MCF 10A (cell line): ENCODE measurements around the gene UQCC2. TPM values are rescaled to one million over a fixed set of nuclear protein-coding genes. Genes with fewer than 3 reads are reported as not detected.

Experiments
- BruUV-seq: library from RNA; stranded (reverse); fragments of 400-500 nt; replicated peaks from 2 replicates; lab custom pipeline; 2021; lab: Mats Ljungman, UMichigan
- CTCF ChIA-PET: fragments of 300-600 bp; sonication (Branson Sonifier 250); formaldehyde crosslinking; extraction: SDS; loops from one replicate; lab custom pipeline; 2021; ENCODE audit warnings: antibody characterized with exemption, inconsistent platforms; lab: Yijun Ruan, JAX
- POLR2A ChIA-PET: fragments of 300-600, 350-650 bp; sonication (Branson Sonifier 250); formaldehyde crosslinking; extraction: SDS; loops from one replicate; lab custom pipeline; 2020; ENCODE audit warnings: antibody characterized with exemption, inconsistent platforms; lab: Yijun Ruan, JAX
- DNase-seq: peaks from one replicate; pipeline ENCODE4 v3.0.0-alpha.2; 2018; ENCODE audit not compliant: unreplicated experiment
- H3K27ac Mint-ChIP-seq: one replicate; pipeline ENCODE4 v1.8.0; 2022; ENCODE audit warnings: mild to moderate bottlenecking, low read depth, mixed read lengths; ENCODE audit not compliant: unreplicated experiment
- H3K27me3 Mint-ChIP-seq: one replicate; pipeline ENCODE4 v1.8.0; 2022; ENCODE audit warnings: mixed read lengths; ENCODE audit not compliant: insufficient read depth, unreplicated experiment
- H3K36me3 Mint-ChIP-seq: one replicate; pipeline ENCODE4 v1.8.0; 2022; ENCODE audit warnings: mild to moderate bottlenecking, moderate library complexity, mixed read lengths; ENCODE audit not compliant: insufficient read depth, unreplicated experiment
- H3K4me1 Mint-ChIP-seq: one replicate; pipeline ENCODE4 v1.8.0; 2022; ENCODE audit warnings: mixed read lengths; ENCODE audit not compliant: insufficient read depth, unreplicated experiment
- H3K4me3 Mint-ChIP-seq: one replicate; pipeline ENCODE4 v1.8.0; 2022; ENCODE audit warnings: mild to moderate bottlenecking, moderate library complexity, mixed read lengths; ENCODE audit not compliant: unreplicated experiment
- H3K9me3 Mint-ChIP-seq: one replicate; pipeline ENCODE4 v1.8.0; 2022; ENCODE audit warnings: mixed read lengths; ENCODE audit not compliant: unreplicated experiment
- CTCF ChIP-seq: fragments of 200-600 bp; IDR thresholded peaks from one replicate; pipeline ENCODE4 v1.8.0; 2022; ENCODE audit warnings: antibody characterized with exemption, mild to moderate bottlenecking; ENCODE audit not compliant: unreplicated experiment
- intact Hi-C: fragments of 100-400 bp; cut with micrococcal nuclease; formaldehyde crosslinking; loops from 2 replicates; pipeline ENCODE4 v1.14.1; 2022
- total RNA-seq: library from RNA; stranded (reverse); gene quantifications from 2 replicates; pipeline ENCODE4 v1.2.3, GENCODE V29; 2022

UQCC2 gene
- total RNA-seq, 1 experiment from 2014 or later = 122 TPM

GRCh38 chr6:33746036-33746600, 34.6 kb upstream of the UQCC2 start:
- peaks cover 7% of the 10 kb centered on the region for H3K36me3 Mint-ChIP-seq
- H3K27me3 Mint-ChIP-seq = no peaks in the 10 kb centered on the region
- no peaks in the 10 kb centered on the region for H3K9me3 Mint-ChIP-seq
- peak overlapping the region; percentile 85 for H3K27ac Mint-ChIP-seq
- ChIA-PET CTCF (interaction anchor here (0.6 to 12.4 kb wide), 12 partner anchors 9 to 447 kb away, joined by 3 to 228 read pairs (median 4); partner anchors contain the start of gene UQCC2), POLR2A (interaction anchor here (0.6 to 3.9 kb wide), 8 partner anchors 12 to 902 kb away, joined by 3 to 29 read pairs (median 4); partner anchors contain the start of genes ITPR3, PSMB8 and UQCC2)
- H3K4me1 Mint-ChIP-seq = peaks cover 64% of the 10 kb centered on the region
- BruUV-seq = no TSS peak
- intact Hi-C loops = no loop called here
- peak overlapping the region; percentile 50 for H3K4me3 Mint-ChIP-seq
- peak; percentile 85 for DNase-seq
- TF ChIP-seq CTCF = no peak

DNA sequence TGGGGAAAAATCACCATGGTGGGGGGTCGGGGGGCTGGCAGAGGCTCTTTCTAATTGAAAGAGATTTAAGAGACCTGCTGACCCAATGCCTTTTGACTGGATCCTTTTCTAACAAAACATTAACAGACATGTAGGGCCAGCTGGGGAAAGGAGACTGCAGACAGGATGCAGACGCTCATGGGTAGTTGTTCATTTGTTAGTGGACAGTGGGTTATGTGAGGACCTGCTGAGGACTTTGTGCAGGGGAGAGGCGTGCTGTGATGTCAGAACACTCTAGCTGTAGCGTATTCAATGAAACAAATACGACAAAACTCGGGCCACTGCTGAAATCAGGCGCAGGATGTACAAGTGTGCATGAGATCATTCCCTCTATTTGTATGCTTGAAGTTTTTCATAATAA, 34.0 kb upstream of the UQCC2 start:
- H3K27me3 Mint-ChIP-seq = no peaks in the 10 kb centered on the region
- ChIA-PET POLR2A (interaction anchor here (0.6 to 3.9 kb wide), 8 partner anchors 13 to 902 kb away, joined by 3 to 29 read pairs (median 4); partner anchors contain the start of genes ITPR3, PSMB8 and UQCC2), CTCF (interaction anchor here (0.7 to 12.4 kb wide), 10 partner anchors 8 to 160 kb away, joined by 3 to 228 read pairs (median 6); partner anchors contain the start of gene UQCC2)
- no peak for TF ChIP-seq CTCF
- no peaks in the 10 kb centered on the region for H3K9me3 Mint-ChIP-seq
- H3K36me3 Mint-ChIP-seq = peaks cover 7% of the 10 kb centered on the region
- intact Hi-C loops = loop anchor here (2.0 kb wide), 1 partner anchor 17 kb away; no protein-coding TSS in a partner anchor
- no peak for DNase-seq
- H3K4me3 Mint-ChIP-seq = peak overlapping the region; percentile 50
- H3K4me1 Mint-ChIP-seq = peaks cover 58% of the 10 kb centered on the region
- BruUV-seq = no TSS peak
- peak overlapping the region; percentile 85 for H3K27ac Mint-ChIP-seq

- ChIA-PET CTCF (interaction anchor here (0.6 to 12.4 kb wide), 20 partner anchors 8 to 419 kb away, joined by 3 to 228 read pairs (median 5); partner anchors contain the start of gene UQCC2), POLR2A (interaction anchor here (0.6 to 3.9 kb wide), 10 partner anchors 13 to 319 kb away, joined by 3 to 29 read pairs (median 8); partner anchors contain the start of genes LEMD2 and UQCC2)
- no peaks in the 10 kb centered on the region for H3K9me3 Mint-ChIP-seq
- H3K27ac Mint-ChIP-seq = peak overlapping the region; percentile 85
- H3K36me3 Mint-ChIP-seq = peaks cover 7% of the 10 kb centered on the region
- H3K27me3 Mint-ChIP-seq = no peaks in the 10 kb centered on the region
- TF ChIP-seq CTCF = no peak
- DNase-seq = no peak
- intact Hi-C loops = loop anchor here (1.0 to 2.0 kb wide), 3 partner anchors 18 to 409 kb away; no protein-coding TSS in a partner anchor
- BruUV-seq = no TSS peak
- H3K4me3 Mint-ChIP-seq = peak overlapping the region; percentile 50
- H3K4me1 Mint-ChIP-seq = peaks cover 53% of the 10 kb centered on the region
Observed at GRCh38 chr6:33744895-33745546, 33.5 kb upstream of the UQCC2 start.
